ENCODE measurements around the gene PTGFRN. TPM values are rescaled to one million over a fixed set of nuclear protein-coding genes. Genes with fewer than 3 reads are reported as not detected.

The PTGFRN gene
- total RNA-seq, 1 experiment from 2014 or later, result 50.5 TPM

DNA sequence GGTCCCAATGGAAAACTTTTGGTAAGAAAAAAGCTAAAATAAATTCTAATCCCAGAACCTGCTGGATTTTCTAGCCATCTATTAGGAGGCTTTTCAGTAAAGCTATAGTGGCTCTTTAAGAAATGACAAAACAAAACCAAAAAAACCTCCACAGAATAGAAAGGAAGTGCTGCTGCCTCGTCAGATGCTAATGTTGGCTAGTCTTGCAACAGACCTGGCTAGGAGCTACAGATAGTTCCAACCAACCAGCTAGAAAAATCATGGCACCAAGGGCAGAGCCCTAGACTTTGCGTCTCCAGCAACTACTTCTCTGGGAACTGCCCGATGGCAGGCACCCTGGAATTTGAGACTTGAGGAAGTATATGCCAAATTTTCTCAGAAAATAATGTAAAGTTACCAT lies 99.4 kb downstream of the PTGFRN start:
- DNase-seq (ENCODE audit: low spot score), result no peak
- in situ Hi-C loops (cut with HindIII; ENCODE audit: low sequenced_read_pairs), result no loop called here

DNA sequence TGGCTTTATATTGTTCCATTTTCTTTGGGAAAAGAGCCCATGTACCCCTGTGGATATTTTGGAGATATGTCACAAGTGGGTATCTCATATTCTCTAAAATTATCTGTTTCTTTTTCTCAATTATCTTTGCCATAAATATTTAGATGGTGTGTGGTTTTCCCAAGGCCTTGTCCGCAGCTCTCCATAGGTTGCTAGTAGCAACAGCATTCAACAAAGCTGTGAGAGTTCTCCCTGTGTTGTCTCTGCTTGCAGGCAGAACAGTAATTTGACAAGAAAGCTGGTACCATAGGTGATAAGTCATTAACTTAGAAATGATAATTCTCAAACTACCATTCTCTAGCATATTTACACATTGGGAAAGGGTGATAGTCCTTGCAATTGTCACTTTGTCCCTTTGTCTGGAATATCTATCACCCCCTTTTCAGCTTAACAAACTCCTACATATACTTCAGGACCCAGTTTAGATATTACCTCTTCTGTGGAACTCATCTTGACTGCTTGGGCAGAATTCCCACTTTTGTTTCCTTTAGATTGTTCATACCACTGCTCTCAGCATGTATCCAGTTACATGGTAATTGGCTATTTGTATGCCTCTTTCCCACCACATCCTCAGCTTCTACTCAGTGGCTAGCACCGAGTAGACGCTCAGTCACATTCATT lies 100.7 kb downstream of the PTGFRN start:
- in situ Hi-C loops (cut with HindIII; ENCODE audit: low sequenced_read_pairs), result no loop called here

DNA sequence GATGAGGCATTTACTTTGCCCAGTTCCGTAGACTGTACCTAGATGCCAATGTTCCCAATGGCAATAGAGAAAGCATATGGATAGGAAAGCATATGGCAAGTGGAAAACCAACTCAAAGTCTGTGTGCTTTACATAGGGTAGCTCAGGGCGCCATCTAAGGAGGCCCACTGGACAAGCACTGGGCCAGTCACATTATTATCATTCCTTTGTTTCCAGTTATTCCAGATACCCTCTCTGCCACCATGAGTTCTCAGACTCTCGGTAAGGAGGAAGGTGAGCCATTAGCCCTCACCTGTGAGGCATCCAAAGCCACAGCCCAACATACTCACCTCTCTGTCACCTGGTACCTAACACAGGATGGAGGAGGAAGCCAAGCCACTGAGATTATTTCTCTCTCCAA lies 101.6 kb downstream of the PTGFRN start:
- DNase-seq (ENCODE audit: low spot score), result no peak
- in situ Hi-C loops (cut with HindIII; ENCODE audit: low sequenced_read_pairs), result no loop called here

More for the DNA sequence above, 100.7 kb downstream of the PTGFRN start:
- no peak for DNase-seq (ENCODE audit: low spot score)

DNA sequence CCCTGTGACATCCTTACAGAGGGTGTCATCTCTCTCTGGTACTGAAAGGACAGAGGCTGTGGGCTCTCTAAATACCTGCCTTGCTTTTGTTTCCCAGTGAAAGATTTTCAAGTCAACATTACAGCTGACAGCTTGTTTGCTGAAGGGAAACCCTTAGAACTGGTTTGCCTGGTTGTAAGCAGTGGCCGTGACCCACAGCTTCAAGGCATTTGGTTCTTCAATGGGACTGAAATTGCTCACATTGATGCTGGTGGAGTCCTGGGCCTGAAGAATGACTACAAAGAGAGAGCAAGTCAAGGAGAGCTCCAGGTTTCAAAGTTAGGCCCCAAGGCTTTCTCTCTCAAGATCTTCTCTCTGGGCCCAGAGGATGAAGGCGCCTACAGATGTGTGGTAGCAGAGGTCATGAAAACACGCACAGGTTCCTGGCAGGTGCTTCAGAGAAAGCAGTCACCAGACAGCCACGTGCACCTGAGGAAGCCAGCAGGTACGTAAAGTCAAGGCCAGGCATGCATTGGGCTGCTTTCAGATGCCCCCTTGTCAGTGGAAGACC lies 103.7 kb downstream of the PTGFRN start:
- no peak for DNase-seq (ENCODE audit: low spot score)
- in situ Hi-C loops (cut with HindIII; ENCODE audit: low sequenced_read_pairs), result no loop called here

DNA sequence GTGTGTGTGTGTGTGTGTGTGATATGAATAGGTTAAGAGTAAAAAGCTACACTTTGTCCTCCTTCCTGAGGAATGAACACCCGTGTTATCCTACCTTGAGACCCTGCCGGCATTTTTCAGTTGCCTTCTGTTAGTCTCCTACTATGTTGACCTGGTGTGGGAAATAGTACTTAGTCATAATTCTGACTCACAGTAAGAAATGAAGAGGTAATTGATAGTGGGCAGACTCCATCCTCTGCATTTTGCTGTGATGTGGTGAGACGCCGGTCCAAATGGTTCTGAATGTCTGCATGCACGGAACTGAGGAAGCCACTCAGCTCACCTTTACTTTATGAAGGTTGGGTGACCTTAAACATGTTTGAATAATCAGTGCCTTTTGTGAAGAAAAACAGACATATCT lies 104.5 kb downstream of the PTGFRN start:
- no peak for DNase-seq (ENCODE audit: low spot score)
- in situ Hi-C loops (cut with HindIII; ENCODE audit: low sequenced_read_pairs), result no loop called here

DNA sequence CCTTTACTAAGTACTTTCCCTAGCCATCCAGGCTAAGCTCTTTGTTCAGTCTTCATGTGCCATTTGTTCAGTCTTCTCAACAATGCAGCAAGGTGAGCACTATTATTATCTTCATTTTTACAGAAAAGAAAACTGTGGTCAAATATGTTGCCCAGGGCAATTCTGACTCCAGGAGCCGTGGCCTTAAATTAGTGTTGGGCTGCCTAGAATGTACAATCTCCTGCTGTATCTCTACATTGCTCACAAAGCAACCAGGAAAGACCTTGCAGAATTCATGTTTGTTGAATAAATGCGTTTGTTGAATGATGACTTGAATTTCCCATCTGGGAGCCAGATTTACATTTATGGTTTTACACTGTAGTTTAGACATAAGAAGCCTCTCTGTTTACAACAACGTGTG lies 106.0 kb downstream of the PTGFRN start:
- in situ Hi-C loops (cut with HindIII; ENCODE audit: low sequenced_read_pairs), result no loop called here

DNA sequence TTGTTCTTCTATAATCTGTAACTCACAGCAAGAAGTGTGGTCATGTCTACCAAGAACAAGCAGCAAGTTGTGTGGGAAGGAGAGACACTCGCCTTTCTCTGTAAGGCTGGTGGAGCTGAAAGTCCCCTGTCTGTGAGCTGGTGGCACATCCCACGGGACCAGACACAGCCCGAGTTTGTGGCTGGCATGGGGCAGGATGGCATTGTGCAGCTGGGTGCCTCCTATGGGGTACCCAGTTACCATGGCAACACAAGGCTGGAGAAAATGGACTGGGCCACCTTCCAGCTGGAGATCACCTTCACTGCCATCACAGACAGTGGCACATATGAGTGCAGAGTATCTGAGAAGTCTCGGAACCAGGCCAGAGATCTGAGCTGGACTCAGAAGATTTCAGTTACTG lies 107.3 kb downstream of the PTGFRN start:
- in situ Hi-C loops (cut with HindIII; ENCODE audit: low sequenced_read_pairs), result no loop called here
- DNase-seq (ENCODE audit: low spot score), result no peak

More for the DNA sequence above, 106.0 kb downstream of the PTGFRN start:
- DNase-seq (ENCODE audit: low spot score), result no peak

DNA sequence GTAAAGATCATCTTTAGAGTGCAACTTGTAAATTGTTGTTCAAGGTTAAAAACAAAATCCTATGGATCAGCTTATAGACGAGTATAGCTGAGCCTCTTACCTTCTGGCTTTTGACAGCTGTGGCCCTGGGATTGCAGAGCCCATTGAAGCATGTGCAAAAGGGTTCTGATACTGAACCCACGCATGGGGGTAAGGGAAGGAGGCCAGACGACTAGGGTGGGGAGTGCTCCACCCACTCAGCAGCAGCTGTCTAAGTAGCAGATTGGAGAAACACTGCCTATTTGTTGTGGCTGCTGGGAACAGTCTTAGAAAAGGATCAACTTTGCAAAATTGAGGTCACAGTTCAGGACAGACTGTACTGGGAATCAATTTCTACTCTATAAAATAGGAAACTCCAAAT lies 107.9 kb downstream of the PTGFRN start:
- in situ Hi-C loops (cut with HindIII; ENCODE audit: low sequenced_read_pairs), result no loop called here

DNA sequence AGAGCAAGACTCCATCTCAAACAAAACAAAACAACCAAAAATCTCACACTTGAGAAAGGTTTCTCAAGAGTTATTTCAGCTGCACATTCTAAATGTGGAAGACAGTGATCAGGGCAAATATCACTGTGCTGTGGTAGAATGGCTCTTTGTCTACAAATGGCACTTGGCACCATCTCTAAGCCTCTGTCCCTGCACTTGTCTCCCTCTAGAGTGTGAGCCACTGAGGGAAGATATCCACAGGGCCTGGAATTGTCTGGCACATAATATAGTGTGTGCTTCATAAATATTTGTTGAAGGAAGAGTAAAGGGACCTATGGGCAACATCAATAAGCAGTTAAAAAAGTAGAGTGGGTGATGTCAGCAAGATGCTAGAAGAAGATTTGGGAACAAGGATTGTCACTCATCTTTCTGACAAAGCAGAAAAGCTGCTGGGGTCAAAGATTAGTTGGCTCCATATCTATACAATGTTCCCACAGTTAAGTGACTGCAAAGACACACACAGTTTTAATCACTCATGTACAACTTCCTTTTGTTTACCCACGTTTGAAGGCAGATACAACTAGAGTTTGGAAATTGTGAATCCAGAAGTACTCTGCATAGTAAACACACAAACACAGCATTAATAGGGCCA lies 110.9 kb downstream of the PTGFRN start:
- in situ Hi-C loops (cut with HindIII; ENCODE audit: low sequenced_read_pairs), result no loop called here
- no peak for DNase-seq (ENCODE audit: low spot score)

More for the DNA sequence above, 107.9 kb downstream of the PTGFRN start:
- DNase-seq (ENCODE audit: low spot score), result no peak

DNA sequence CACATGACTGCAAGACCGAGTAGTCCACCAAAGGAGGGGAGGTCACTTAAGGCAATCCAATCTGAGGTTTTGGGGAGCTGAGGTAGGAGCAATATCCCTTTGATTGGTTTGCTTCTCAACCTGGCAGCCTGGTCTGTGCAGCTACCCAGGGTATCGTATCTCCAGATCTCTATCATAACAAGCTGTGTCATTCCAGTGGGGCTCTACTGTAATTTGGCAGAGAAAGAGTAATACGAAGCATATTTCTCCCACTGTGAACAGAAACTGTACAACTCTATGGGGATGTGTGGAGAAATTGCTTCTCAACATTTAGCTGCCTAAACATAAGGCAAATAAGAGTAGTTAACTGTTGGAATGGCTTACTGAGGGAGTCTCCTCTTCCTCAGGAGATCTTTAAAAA lies 112.4 kb downstream of the PTGFRN start:
- DNase-seq (ENCODE audit: low spot score), result no peak

DNA sequence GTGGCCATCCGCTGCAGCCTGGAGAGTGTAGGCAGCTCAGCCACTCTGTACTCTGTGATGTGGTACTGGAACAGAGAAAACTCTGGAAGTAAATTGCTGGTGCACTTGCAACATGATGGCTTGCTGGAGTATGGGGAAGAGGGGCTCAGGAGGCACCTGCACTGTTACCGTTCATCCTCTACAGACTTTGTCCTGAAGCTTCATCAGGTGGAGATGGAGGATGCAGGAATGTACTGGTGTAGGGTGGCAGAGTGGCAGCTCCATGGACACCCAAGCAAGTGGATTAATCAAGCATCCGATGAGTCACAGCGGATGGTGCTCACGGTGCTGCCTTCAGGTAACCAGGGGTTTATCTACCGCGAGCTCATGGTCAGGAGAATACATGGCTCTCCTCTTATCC lies 115.9 kb downstream of the PTGFRN start:
- in situ Hi-C loops (cut with HindIII; ENCODE audit: low sequenced_read_pairs), result no loop called here
- DNase-seq (ENCODE audit: low spot score), result no peak

More for the DNA sequence above, 112.4 kb downstream of the PTGFRN start:
- in situ Hi-C loops (cut with HindIII; ENCODE audit: low sequenced_read_pairs), result no loop called here

DNA sequence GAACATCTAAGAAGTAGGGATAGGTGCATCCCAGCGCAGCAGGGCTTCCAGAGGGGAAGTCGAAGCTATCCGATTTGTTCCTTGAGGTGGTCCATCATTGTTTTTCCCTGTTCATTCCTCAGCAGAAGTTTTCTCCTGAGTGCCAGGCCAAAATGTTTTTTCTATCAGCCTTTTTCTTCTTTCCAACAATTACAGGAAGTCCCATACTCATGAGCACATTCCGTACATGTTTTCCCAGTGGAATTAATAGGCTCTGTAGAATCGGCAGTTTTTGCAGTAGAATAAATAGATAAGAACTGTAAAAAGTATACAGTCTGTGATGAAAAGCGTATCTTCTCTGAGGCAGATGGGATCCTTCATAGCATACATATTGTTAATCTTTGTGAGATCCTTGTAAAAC lies 116.6 kb downstream of the PTGFRN start:
- no peak for DNase-seq (ENCODE audit: low spot score)
- in situ Hi-C loops (cut with HindIII; ENCODE audit: low sequenced_read_pairs), result no loop called here

DNA sequence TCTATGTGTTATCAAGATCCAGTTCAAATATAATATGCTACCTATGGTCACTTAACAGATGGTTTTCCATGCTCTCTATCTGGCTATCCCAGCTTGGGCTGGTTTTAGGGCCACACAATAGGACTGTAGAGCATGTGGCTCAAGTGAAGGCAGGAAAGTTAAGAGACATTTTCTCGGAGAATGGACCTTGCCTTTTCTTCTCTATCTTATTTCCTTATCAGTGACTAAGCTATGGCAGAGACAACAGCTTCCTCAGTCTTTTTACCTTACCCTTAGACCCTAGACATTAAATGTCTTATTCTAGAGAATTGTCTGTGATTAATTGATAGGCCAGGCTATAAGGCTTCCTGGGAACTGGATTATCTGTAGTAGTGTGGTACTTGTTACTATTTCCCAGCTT lies 120.0 kb downstream of the PTGFRN start:
- in situ Hi-C loops (cut with HindIII; ENCODE audit: low sequenced_read_pairs), result no loop called here

DNA sequence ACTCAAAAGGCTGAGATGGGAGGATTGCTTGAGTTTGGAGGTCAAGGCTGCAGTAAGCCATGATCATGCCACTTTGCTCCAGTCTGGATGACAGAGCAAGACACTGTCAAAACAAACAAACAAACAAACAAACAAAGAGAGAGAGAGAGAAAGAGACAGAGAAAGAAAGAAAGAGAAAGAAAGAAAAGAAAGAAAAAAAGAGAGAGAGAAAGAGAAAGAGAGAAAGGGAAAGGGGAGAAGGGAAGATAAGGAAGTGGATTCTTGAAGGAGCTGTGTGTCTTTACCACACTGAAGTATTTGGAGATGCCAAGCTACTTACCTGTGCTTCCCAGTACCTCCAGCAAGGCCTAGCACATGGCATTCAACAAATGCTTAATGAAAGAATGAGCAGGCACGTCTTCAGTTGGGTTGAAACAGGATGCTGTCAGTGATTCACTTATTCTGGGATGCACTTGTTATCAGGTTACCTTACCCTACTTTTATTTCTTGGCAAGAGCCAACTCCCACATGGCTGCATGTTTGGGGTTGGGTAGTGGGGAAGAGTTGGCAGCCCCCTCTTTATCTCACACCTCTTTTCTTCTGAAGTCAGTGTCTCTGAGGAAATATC lies 120.7 kb downstream of the PTGFRN start:
- no peak for DNase-seq (ENCODE audit: low spot score)
- in situ Hi-C loops (cut with HindIII; ENCODE audit: low sequenced_read_pairs), result no loop called here

More for the DNA sequence above, 120.0 kb downstream of the PTGFRN start:
- no peak for DNase-seq (ENCODE audit: low spot score)

DNA sequence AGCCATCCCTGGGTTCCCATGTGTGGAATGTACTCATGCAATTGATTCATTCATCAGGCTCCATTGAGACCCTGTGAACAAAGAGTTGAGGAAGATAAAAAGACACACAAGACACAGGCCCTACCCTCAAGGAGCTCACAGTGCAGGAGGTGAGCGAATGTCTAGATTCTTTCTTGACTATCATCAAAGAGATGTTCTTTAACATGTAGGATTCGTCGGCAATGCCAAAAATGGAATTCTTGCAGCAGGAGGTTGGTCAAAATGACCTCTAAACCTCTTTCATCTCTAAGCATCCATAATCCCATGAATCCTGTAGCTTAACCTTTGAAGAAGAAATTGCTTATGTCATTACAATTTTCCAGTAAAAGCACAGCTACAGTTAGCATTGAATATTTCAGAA lies 122.5 kb downstream of the PTGFRN start:
- in situ Hi-C loops (cut with HindIII; ENCODE audit: low sequenced_read_pairs), result no loop called here
- DNase-seq (ENCODE audit: low spot score), result no peak

DNA sequence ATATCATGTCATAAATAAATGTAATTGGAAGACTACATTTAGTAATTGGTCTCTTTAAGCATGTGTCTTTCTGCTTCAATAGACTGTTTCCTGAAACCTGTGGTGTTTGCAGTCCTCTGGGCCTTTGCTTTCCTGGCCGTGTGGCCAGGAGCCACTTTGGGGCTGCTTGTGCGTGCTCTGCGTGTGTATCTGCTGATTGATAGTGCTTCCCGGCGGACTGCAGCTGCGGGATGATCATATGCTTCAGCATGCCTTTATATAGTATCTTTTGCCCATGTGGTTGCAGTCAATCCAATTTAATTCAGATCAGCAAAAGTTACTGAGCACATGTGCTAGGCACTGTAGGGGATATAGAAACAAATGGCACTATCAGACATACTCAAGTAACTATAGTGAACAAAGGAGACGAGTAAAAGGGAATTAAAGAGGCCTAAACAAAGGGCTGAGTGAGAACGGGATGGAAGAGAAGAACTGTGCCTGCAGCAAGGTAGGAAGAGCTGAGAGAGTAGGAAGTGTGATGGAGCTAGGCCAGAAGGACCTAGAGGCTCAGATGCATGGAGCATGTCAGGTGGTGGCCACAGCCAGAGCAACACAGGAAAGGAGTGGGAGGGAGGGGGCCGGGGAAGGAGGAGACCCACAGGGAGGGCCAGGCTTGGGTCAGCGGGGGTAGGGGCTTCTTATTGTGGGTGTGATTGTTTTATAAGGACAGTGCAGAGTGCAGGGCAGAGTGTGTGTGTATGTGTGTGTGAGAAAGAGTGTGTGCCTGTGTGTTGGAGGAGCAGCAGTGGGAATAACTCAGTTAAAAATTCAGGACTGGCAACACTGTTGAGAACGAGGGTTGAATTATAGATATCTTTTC lies 123.2 kb downstream of the PTGFRN start:
- DNase-seq (ENCODE audit: low spot score), result no peak
- in situ Hi-C loops (cut with HindIII; ENCODE audit: low sequenced_read_pairs), result no loop called here

DNA sequence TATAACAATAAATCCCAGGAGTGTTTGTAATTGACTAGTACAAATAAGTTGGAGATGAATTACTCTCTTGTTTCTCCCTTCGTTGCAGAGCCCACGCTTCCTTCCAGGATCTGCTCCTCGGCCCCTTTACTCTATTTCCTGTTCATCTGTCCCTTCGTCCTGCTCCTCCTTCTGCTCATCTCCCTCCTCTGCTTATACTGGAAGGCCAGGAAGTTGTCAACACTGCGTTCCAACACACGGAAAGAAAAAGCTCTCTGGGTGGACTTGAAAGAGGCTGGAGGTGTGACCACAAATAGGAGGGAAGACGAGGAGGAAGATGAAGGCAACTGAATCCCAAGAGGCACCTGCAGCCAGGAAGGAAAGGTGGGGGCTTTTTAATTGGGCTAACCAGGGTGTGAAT lies 124.1 kb downstream of the PTGFRN start:
- in situ Hi-C loops (cut with HindIII; ENCODE audit: low sequenced_read_pairs), result no loop called here
- DNase-seq (ENCODE audit: low spot score), result no peak

DNA sequence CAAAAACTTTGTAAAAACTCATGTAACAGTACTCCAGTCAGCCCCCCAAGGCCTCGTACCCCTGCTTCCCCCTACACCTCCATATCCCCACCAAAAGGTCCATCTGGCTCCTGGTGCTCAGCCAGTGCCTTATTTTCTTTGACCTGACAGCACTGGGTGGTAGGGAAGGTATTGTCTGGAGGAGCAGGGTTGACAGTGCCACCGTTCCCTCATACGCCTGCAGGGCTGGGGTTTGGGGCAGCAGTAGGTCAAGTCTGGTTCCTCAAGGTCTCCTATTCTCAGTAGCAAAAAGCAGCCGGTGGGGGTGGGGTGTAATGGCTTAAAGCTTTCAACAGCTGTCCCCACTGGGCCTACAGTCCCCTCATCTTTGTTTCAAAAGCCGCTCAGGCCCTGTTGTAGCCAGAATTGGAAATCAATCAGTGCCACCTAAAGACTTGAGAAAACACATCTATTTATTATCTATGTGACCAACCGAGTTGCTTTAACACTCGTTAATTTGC lies 125.1 kb downstream of the PTGFRN start:
- in situ Hi-C loops (cut with HindIII; ENCODE audit: low sequenced_read_pairs), result no loop called here
- no peak for DNase-seq (ENCODE audit: low spot score)

DNA sequence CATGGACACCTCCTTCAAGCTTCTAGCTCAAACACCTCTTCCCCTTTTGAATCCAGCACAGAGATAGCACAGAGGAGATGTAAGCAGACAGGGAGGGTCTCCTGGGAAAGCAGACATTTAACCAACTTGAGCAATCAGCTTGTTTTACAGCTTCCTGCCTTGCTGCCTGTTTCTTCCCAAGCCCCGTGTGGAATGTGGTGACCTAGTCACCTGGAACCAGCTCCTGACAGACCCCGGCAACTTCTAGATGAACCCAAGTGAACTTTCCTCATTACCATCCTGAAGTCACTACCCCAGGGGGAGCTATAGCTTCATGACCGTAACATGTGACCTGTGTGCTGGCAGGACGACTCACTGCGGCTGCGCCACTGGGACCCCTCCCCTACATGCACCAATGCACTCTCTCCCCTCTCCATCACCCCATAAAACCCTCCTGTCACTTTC lies 126.3 kb downstream of the PTGFRN start:
- no peak for DNase-seq (ENCODE audit: low spot score)

More for the DNA sequence above, 126.3 kb downstream of the PTGFRN start:
- in situ Hi-C loops (cut with HindIII; ENCODE audit: low sequenced_read_pairs), result no loop called here
